ENCODE measurements around the gene UBASH3A.

DNA sequence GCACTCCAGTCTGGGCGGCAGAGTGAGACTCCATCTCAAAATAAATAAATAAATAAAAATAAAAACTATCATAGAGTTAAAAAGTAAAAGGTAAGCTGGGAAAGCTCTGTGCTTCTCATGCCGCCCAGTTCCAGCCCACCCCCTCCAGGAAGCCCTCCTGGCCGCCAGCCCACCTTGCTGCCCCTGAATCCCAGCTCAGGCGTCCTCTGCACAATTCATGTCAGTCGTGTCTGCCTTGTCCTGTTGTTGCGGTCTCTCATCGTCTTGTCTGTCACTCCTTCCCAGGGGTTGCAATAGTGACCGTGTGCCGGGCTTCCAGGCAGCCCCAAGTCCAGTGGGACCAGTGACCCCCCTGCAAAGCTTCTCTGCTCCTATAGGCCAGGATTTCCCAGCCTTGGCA is 48.2 kb downstream of the UBASH3A start:
- no peak for TF ChIP-seq EZH2 (IDR thresholded peaks at IDR 0.05; ENCODE audit: borderline replicate concordance, low read length)
- TF ChIP-seq, protein P1, sequence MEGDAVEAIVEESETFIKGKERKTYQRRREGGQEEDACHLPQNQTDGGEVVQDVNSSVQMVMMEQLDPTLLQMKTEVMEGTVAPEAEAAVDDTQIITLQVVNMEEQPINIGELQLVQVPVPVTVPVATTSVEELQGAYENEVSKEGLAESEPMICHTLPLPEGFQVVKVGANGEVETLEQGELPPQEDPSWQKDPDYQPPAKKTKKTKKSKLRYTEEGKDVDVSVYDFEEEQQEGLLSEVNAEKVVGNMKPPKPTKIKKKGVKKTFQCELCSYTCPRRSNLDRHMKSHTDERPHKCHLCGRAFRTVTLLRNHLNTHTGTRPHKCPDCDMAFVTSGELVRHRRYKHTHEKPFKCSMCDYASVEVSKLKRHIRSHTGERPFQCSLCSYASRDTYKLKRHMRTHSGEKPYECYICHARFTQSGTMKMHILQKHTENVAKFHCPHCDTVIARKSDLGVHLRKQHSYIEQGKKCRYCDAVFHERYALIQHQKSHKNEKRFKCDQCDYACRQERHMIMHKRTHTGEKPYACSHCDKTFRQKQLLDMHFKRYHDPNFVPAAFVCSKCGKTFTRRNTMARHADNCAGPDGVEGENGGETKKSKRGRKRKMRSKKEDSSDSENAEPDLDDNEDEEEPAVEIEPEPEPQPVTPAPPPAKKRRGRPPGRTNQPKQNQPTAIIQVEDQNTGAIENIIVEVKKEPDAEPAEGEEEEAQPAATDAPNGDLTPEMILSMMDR (IDR thresholded peaks at IDR 0.05; ENCODE audit: low read length): no peak
